IMR-90 (cell line): Measurements from ENCODE around the gene FLOT2.

Source experiments
- BHLHE40 ChIP-seq: fragments of 150-350 bp; IDR thresholded peaks from 2 replicates; pipeline ENCODE4 v1.6.1; 2016; ENCODE audit warnings: mild to moderate bottlenecking, low read depth, low read length
- CEBPB ChIP-seq: IDR thresholded peaks from 2 replicates; pipeline ENCODE4 v1.6.1; 2012; ENCODE audit warnings: low read depth, low read length, improper control_type of control experiment
- CHD1 ChIP-seq: IDR thresholded peaks from 2 replicates; pipeline ENCODE4 v1.6.1; 2012; ENCODE audit warnings: low read depth, low read length, improper control_type of control experiment
- CTCF ChIP-seq: conservative IDR thresholded peaks from 2 replicates; pipeline ENCODE4 v1.5.1; 2012; ENCODE audit warnings: mild to moderate bottlenecking, low read depth, low read length, improper control_type of control experiment
- MXI1 ChIP-seq: IDR thresholded peaks from 2 replicates; pipeline ENCODE4 v1.6.1; 2012; ENCODE audit warnings: low read depth, mild to moderate bottlenecking, low read length, moderate library complexity, borderline replicate concordance
- POLR2A ChIP-seq: IDR thresholded peaks from 2 replicates; pipeline ENCODE4 v1.6.1; 2012; ENCODE audit warnings: mild to moderate bottlenecking, low read depth, low read length
- RAD21 ChIP-seq: IDR thresholded peaks from 2 replicates; pipeline ENCODE4 v1.6.1; 2012; ENCODE audit warnings: low read length, improper control_type of control experiment
- RCOR1 ChIP-seq: IDR thresholded peaks from 2 replicates; pipeline ENCODE4 v1.6.1; 2012; ENCODE audit warnings: mild to moderate bottlenecking, low read length, improper control_type of control experiment; ENCODE audit not compliant: insufficient replicate concordance
- RFX5 ChIP-seq: IDR thresholded peaks from 2 replicates; pipeline ENCODE4 v1.8.0; 2012; ENCODE audit warnings: low read depth, mild to moderate bottlenecking, low read length, moderate library complexity
- SMC3 ChIP-seq: fragments of 150-350 bp; IDR thresholded peaks from 2 replicates; pipeline ENCODE4 v1.6.1; 2016; ENCODE audit warnings: low read depth, mild to moderate bottlenecking, antibody characterized with exemption, low read length, moderate library complexity
- USF2 ChIP-seq: fragments of 150-350 bp; IDR thresholded peaks from 2 replicates; pipeline ENCODE4 v1.6.1; 2017; ENCODE audit warnings: mild to moderate bottlenecking, antibody characterized with exemption, low read length, low read depth

DNA sequence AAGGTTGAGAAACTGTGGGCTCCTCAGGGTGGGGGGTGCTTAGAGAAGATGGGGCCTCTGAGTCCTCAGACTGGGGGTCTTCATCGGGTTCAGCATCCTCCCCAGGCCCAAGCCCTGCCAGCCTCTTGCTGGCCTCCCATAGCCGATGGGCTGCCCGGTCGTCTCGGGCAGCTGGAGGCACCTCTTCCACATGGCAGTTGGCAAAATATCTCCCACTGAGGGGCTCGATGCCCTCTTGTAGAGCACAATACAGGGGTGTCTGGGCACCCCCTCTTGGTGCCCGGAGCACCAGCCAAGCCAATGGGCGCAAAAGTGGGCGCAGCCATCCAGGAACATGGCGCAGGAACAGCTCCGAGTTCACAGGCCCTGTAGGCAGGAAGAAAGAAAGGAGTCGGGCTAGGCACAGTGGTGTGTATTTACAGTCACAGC lies 1.0 kb upstream of the FLOT2 start:
- TF ChIP-seq MXI1 (no peak), RCOR1 (no peak), CTCF (no peak), RAD21 (no peak), USF2 (no peak), POLR2A (no peak), CEBPB (no peak), BHLHE40 (no peak), CHD1 (no peak), SMC3 (no peak), RFX5 (no peak)
